ENCODE measurements around the gene ARHGAP29.

Gene ARHGAP29

GRCh38 chr1:94258873-94259331 lies 21.5 kb upstream of the ARHGAP29 start (continued):
- TF ChIP-seq ZSCAN18 (tag by site-specific recombination; IDR thresholded peaks at IDR 0.05): no peak

- ChIA-PET POLR2A (no interaction called here), CTCF (interaction anchor here (0.6 kb wide), 1 partner anchor 10 kb away, joined by 4 read pairs; no protein-coding TSS in a partner anchor)
- H3K9me3 ChIP-seq (ENCODE audit: control insufficient read depth, insufficient read depth, low read depth, low read length): no peaks in the 10 kb centered on the region
- H3K4me3 ChIP-seq (ENCODE audit: low read depth, low read length): no peak overlapping the region
- no peak overlapping the region for H3K27ac ChIP-seq (ENCODE audit: extremely low read depth, low read depth, low read length)
- H3K4me1 ChIP-seq (ENCODE audit: control insufficient read depth, insufficient read depth, low read length): no peaks in the 10 kb centered on the region
- TF ChIP-seq ZNF211 (tag by site-specific recombination; IDR thresholded peaks at IDR 0.05; ENCODE audit: low read depth): no peak
- no peak for TF ChIP-seq ZNF645 (tag by site-specific recombination; IDR thresholded peaks at IDR 0.05)
- no peak for TF ChIP-seq ZNF510 (tag by site-specific recombination; IDR thresholded peaks at IDR 0.05; ENCODE audit: insufficient replicate concordance)
- no peak for TF ChIP-seq ZBTB17 (tag by site-specific recombination; IDR thresholded peaks at IDR 0.05)
- no peak for TF ChIP-seq ZNF639 (tag by site-specific recombination; IDR thresholded peaks at IDR 0.05)
- TF ChIP-seq KLF7 (tag by site-specific recombination; IDR thresholded peaks at IDR 0.05; ENCODE audit: borderline replicate concordance): no peak
- no peak for TF ChIP-seq ZNF138 (tag by site-specific recombination; IDR thresholded peaks at IDR 0.05; ENCODE audit: borderline replicate concordance)
- no peak for TF ChIP-seq ZNF404 (tag by site-specific recombination; IDR thresholded peaks at IDR 0.05)
- TF ChIP-seq ZNF658 (tag by site-specific recombination; IDR thresholded peaks at IDR 0.05): no peak
- no peak for TF ChIP-seq MZF1 (tag by site-specific recombination; IDR thresholded peaks at IDR 0.05; ENCODE audit: borderline replicate concordance)
- no peak for TF ChIP-seq HIC1 (tag by site-specific recombination; IDR thresholded peaks at IDR 0.05)
- TF ChIP-seq ZBTB49 (tag by site-specific recombination; IDR thresholded peaks at IDR 0.05; ENCODE audit: low read depth): no peak
- no peak for TF ChIP-seq ZNF155 (tag by site-specific recombination; IDR thresholded peaks at IDR 0.05)
- TF ChIP-seq ZNF426 (tag by site-specific recombination; IDR thresholded peaks at IDR 0.05): no peak
- H3K36me3 ChIP-seq (ENCODE audit: control insufficient read depth in 2 of 2, insufficient read depth in 1 of 2, low read length in 2 of 2): no peaks in the 10 kb centered on the region
Measured at GRCh38 chr1:94257444-94257843, 20.1 kb upstream of the ARHGAP29 start.

Measured in HEK293 (cell line).